HCT116 (cell line): Measurements from ENCODE around the gene ARNT2. TPM values are rescaled to one million over a fixed set of nuclear protein-coding genes. Genes with fewer than 3 reads are reported as not detected.

Experiments
- ATAC-seq: fragments of 200-7000 bp; cut with Tn5 transposase; 2 replicates; pipeline ENCODE4 v1.9.1; 2020; ENCODE audit warnings: mild to moderate bottlenecking, moderate library complexity
- BruUV-seq: library from RNA; stranded (reverse); fragments of 400-500 nt; replicated peaks from 2 replicates; lab custom pipeline; 2021; lab: Mats Ljungman, UMichigan
- CTCF ChIA-PET: fragments of 300-600 bp; sonication (Branson Sonifier 250); formaldehyde crosslinking; loops from one replicate; lab custom pipeline; 2021; ENCODE audit warnings: antibody characterized with exemption; lab: Charles Lee
- POLR2A ChIA-PET: fragments of 300-600, 350-600 bp; sonication (Branson Sonifier 250); formaldehyde crosslinking; loops from one replicate; lab custom pipeline; 2021; ENCODE audit warnings: antibody characterized with exemption; lab: Charles Lee
- RAD21 ChIA-PET, 2 experiments: fragments of 300-600 bp; sonication (Branson Sonifier 250); formaldehyde crosslinking; loops; one replicate each; lab custom pipeline; 2023; ENCODE audit warnings: low total read pairs in 2 of 2; ENCODE audit not compliant: uncharacterized antibody in 2 of 2, unreplicated experiment in 2 of 2, low non-redundant PET in 1 of 2; lab: Charles Lee
- DNase-seq: peaks from one replicate; pipeline ENCODE4 v3.0.0-alpha.2; 2010; ENCODE audit warnings: low read depth, low spot score
- H2AFZ ChIP-seq: fragments of 200-600 bp; shearing (Covaris generic), sonication (generic); 2 replicates; pipeline ENCODE4 v1.6.1; 2017; ENCODE audit warnings: low read depth, mixed run types, mixed read lengths, antibody characterized with exemption, low read length; ENCODE audit not compliant: poor library complexity, severe bottlenecking
- H3K27ac ChIP-seq: 2 replicates; pipeline ENCODE4 v1.5.1; 2012; ENCODE audit warnings: low read depth, low read length
- H3K27me3 ChIP-seq: fragments of 200-600 bp; sonication (generic); 2 replicates; pipeline ENCODE4 v1.6.1; 2016; ENCODE audit warnings: mixed run types, low read length, mixed read lengths; ENCODE audit not compliant: insufficient read depth
- H3K36me3 ChIP-seq, 2 experiments: fragments of 200-500 bp in 1 of 2; fragments of 200-600 bp in 1 of 2; sonication (Bioruptor generic) in 1 of 2; sonication (generic) in 1 of 2; 2 replicates each; pipeline versions ENCODE4 v1.5.1 to v1.6.1; 2014 to 2016; ENCODE audit warnings: low read length in 2 of 2, inconsistent platforms in 1 of 2, mixed read lengths in 1 of 2, mixed run types in 1 of 2; ENCODE audit not compliant: insufficient read depth in 2 of 2, control insufficient read depth in 1 of 2
- H3K4me1 ChIP-seq, 2 experiments: fragments of 200-600 bp in 1 of 2; sonication (generic) in 1 of 2; 2 replicates each; pipeline versions ENCODE4 v1.5.1 to v1.6.1; 2012 to 2017; ENCODE audit warnings: low read length in 2 of 2, inconsistent platforms in 1 of 2, mild to moderate bottlenecking in 1 of 2, mixed read lengths in 1 of 2, mixed run types in 1 of 2, moderate library complexity in 1 of 2; ENCODE audit not compliant: insufficient read depth in 2 of 2, control insufficient read depth in 1 of 2
- H3K4me2 ChIP-seq: fragments of 200-600 bp; sonication (generic); 2 replicates; pipeline ENCODE4 v1.6.1; 2017; ENCODE audit warnings: mixed run types, low read length, mixed read lengths
- H3K4me3 ChIP-seq, 2 experiments: fragments of 200-600 bp in 1 of 2; sonication (generic) in 1 of 2; replicated peaks in 1 of 2; 2 replicates each; pipeline ENCODE4 v1.5.1; 2011 to 2016; ENCODE audit warnings: low read length in 2 of 2, control low read depth in 1 of 2, low read depth in 1 of 2, mild to moderate bottlenecking in 1 of 2, mixed read lengths in 1 of 2, mixed run types in 1 of 2
- H3K79me2 ChIP-seq: fragments of 200-600 bp; sonication (generic); 2 replicates; pipeline ENCODE4 v1.6.1; 2017; ENCODE audit warnings: mild to moderate bottlenecking, mixed run types, low read length, moderate library complexity, mixed read lengths; ENCODE audit not compliant: insufficient read depth
- H3K9ac ChIP-seq: fragments of 200-600 bp; sonication (generic); 2 replicates; pipeline ENCODE4 v1.6.1; 2016; ENCODE audit warnings: low read length, mixed read lengths
- H3K9me2 ChIP-seq: fragments of 200-600 bp; sonication (generic), shearing (Covaris generic); 2 replicates; pipeline ENCODE4 v1.6.1; 2017; ENCODE audit warnings: mixed run types, mild to moderate bottlenecking, moderate library complexity; ENCODE audit not compliant: insufficient read depth
- H3K9me3 ChIP-seq, 2 experiments: fragments of 200-500 bp in 1 of 2; fragments of 200-600 bp in 1 of 2; sonication (Bioruptor generic) in 1 of 2; sonication (generic) in 1 of 2; 2 replicates each; pipeline ENCODE4 v1.6.1; 2014 to 2017; ENCODE audit warnings: low read length in 2 of 2, mixed read lengths in 2 of 2, inconsistent platforms in 1 of 2, low read depth in 1 of 2, mild to moderate bottlenecking in 1 of 2, mixed run types in 1 of 2, moderate library complexity in 1 of 2; ENCODE audit not compliant: control insufficient read depth in 1 of 2, insufficient read depth in 1 of 2
- H4K20me1 ChIP-seq: fragments of 200-600 bp; sonication (generic), shearing (Covaris generic); 2 replicates; pipeline ENCODE4 v1.6.1; 2017; ENCODE audit warnings: mixed run types, mild to moderate bottlenecking, moderate library complexity; ENCODE audit not compliant: insufficient read depth
- ATF3 ChIP-seq: IDR thresholded peaks from 2 replicates; pipeline ENCODE4 v1.6.1; 2012
- CEBPB ChIP-seq: IDR thresholded peaks from 2 replicates; pipeline ENCODE4 v1.6.1; 2012; ENCODE audit warnings: low read depth
- CTCF ChIP-seq, 3 experiments: fragments of 200-600 bp in 1 of 3; sonication (generic) in 1 of 3; IDR thresholded peaks in 2 of 3; conservative IDR thresholded peaks in 1 of 3; 2 replicates each; pipeline ENCODE4 v1.5.1; 2012 to 2017; ENCODE audit warnings: low read depth in 2 of 3, low read length in 2 of 3, antibody characterized with exemption in 1 of 3, borderline replicate concordance in 1 of 3, control low read depth in 1 of 3, mild to moderate bottlenecking in 1 of 3, mixed read lengths in 1 of 3, mixed run types in 1 of 3, moderate library complexity in 1 of 3; ENCODE audit not compliant: insufficient read depth in 1 of 3
- EGR1 ChIP-seq: IDR thresholded peaks from 2 replicates; pipeline ENCODE4 v1.6.1; 2012; ENCODE audit warnings: low read depth
- EZH2 ChIP-seq: fragments of 200-600 bp; sonication (generic); IDR thresholded peaks from 2 replicates; pipeline ENCODE4 v1.6.1; 2017; ENCODE audit warnings: antibody characterized with exemption, mixed run types
- EZH2phosphoT487 ChIP-seq: fragments of 200-600 bp; IDR thresholded peaks from 2 replicates; pipeline ENCODE4 v1.6.1; 2018; ENCODE audit warnings: antibody characterized with exemption, borderline replicate concordance
- JUND ChIP-seq: IDR thresholded peaks from 2 replicates; pipeline ENCODE4 v1.6.1; 2012
- MAX ChIP-seq: IDR thresholded peaks from 2 replicates; pipeline ENCODE4 v1.6.1; 2012
- POLR2AphosphoS5 ChIP-seq: IDR thresholded peaks from 2 replicates; pipeline ENCODE4 v1.6.1; 2011; ENCODE audit warnings: mild to moderate bottlenecking, low read depth, low read length, moderate library complexity
- RAD21 ChIP-seq: IDR thresholded peaks from 2 replicates; pipeline ENCODE4 v1.6.1; 2012; ENCODE audit warnings: low read depth, mild to moderate bottlenecking
- REST ChIP-seq: IDR thresholded peaks from 2 replicates; pipeline ENCODE4 v1.6.1; 2012; ENCODE audit warnings: low read depth
- SP1 ChIP-seq: IDR thresholded peaks from 2 replicates; pipeline ENCODE4 v1.6.1; 2012; ENCODE audit warnings: low read depth
- SRF ChIP-seq: IDR thresholded peaks from 2 replicates; pipeline ENCODE4 v1.6.1; 2012; ENCODE audit warnings: low read depth
- TCF7L2 ChIP-seq: IDR thresholded peaks from 2 replicates; pipeline ENCODE4 v1.7.0; 2011; ENCODE audit warnings: borderline replicate concordance, inconsistent platforms; ENCODE audit not compliant: insufficient read depth, insufficient read length; ENCODE audit errors: extremely low read depth
- YY1 ChIP-seq: IDR thresholded peaks from 2 replicates; pipeline ENCODE4 v1.6.1; 2011; ENCODE audit warnings: low read length, low read depth, moderate library complexity, mild to moderate bottlenecking; ENCODE audit not compliant: insufficient replicate concordance; ENCODE audit errors: extremely low read depth
- ZBTB33 ChIP-seq: IDR thresholded peaks from 2 replicates; pipeline ENCODE4 v1.6.1; 2011; ENCODE audit warnings: mild to moderate bottlenecking, low read length, moderate library complexity; ENCODE audit not compliant: insufficient replicate concordance; ENCODE audit errors: extremely low read depth
- ZFX ChIP-seq: fragments of 450-650 bp; IDR thresholded peaks from 2 replicates; pipeline ENCODE4 v1.6.1; 2017
- ZNF274 ChIP-seq: fragments of 200-500 bp; sonication (Bioruptor generic); IDR thresholded peaks from 2 replicates; pipeline ENCODE4 v1.6.1; 2014; ENCODE audit warnings: mild to moderate bottlenecking, low read depth, low read length, inconsistent platforms
- intact Hi-C: fragments of 100-400 bp; cut with micrococcal nuclease; formaldehyde crosslinking; loops from 2 replicates; pipeline ENCODE4 v1.10.0; 2022
- total RNA-seq: library from RNA; stranded (reverse); gene quantifications from one replicate; pipeline ENCODE4 v1.2.1, GENCODE V29; 2021; ENCODE audit not compliant: unreplicated experiment

ARNT2 gene
- total RNA-seq, 1 experiment from 2014 or later: 3.0 TPM

- no peaks in the 10 kb centered on the region for H3K9me3 ChIP-seq
- no peak for ATAC-seq
- DNase-seq: no peak
- no peak overlapping the region for H3K4me3 ChIP-seq
- ChIA-PET CTCF (no interaction called here), RAD21 (no interaction called here), POLR2A (no interaction called here)
- H3K27me3 ChIP-seq: peaks cover 19% of the 10 kb centered on the region; the same call in 1 of the 2 replicates
- H3K27ac ChIP-seq: no peak overlapping the region
- intact Hi-C loops: no loop called here
- H3K79me2 ChIP-seq: no peaks in the 10 kb centered on the region
- no peaks in the 10 kb centered on the region for H4K20me1 ChIP-seq
- H3K9ac ChIP-seq: no peak overlapping the region
- no peaks in the 10 kb centered on the region for H3K36me3 ChIP-seq
- no TSS peak for BruUV-seq
- no peaks in the 10 kb centered on the region for H3K9me2 ChIP-seq
- no peak overlapping the region for H2AFZ ChIP-seq
- H3K4me2 ChIP-seq: no peak overlapping the region
- no peak for TF ChIP-seq CTCF (IDR thresholded peaks at IDR 0.05 in 2 of 3, conservative IDR thresholded peaks at IDR 0.05 in 1 of 3; ENCODE audit: borderline replicate concordance in 1 of 3, insufficient read depth in 1 of 3, low read depth in 2 of 3, low read length in 2 of 3)
- TF ChIP-seq EGR1: no peak
- no peak for TF ChIP-seq ZFX
- no peak for TF ChIP-seq POLR2AphosphoS5
- TF ChIP-seq JUND: no peak
- no peak for TF ChIP-seq REST
- no peak for TF ChIP-seq ZBTB33
- TF ChIP-seq CEBPB: no peak
- no peak for TF ChIP-seq TCF7L2
- no peak for TF ChIP-seq RAD21
- TF ChIP-seq EZH2: no peak
- TF ChIP-seq ATF3: no peak
- TF ChIP-seq ZNF274: no peak
- no peak for TF ChIP-seq EZH2phosphoT487
- TF ChIP-seq SRF: no peak
- no peak for TF ChIP-seq MAX
- no peak for TF ChIP-seq SP1
- TF ChIP-seq YY1: no peak
- peaks cover 0 to 6% of the 10 kb centered on the region in 2 experiments; a peak in 1 of 4 replicates for H3K4me1 ChIP-seq
Observed at GRCh38 chr15:80547264-80547663, 143.1 kb downstream of the ARNT2 start.
